Loucy (cell line): ENCODE results near the gene NFATC2IP.

ENCODE experiments used
- H2AFZ ChIP-seq: fragments of 200-600 bp; sonication (generic); 2 replicates; pipeline ENCODE4 v1.6.0; 2016; ENCODE audit warnings: antibody characterized with exemption, mild to moderate bottlenecking, low read length, moderate library complexity
- H3F3A ChIP-seq: fragments of 200-600 bp; 2 replicates; pipeline ENCODE4 v1.6.0; 2016; ENCODE audit warnings: antibody characterized with exemption, low read depth, mild to moderate bottlenecking
- H3K27me3 ChIP-seq: fragments of 200-600 bp; sonication (generic); 2 replicates; pipeline ENCODE4 v1.6.1; 2014; ENCODE audit warnings: low read length, mild to moderate bottlenecking; ENCODE audit not compliant: insufficient read depth, poor library complexity, severe bottlenecking
- H3K36me3 ChIP-seq: fragments of 200-600 bp; sonication (generic); 2 replicates; pipeline ENCODE4 v1.6.1; 2016; ENCODE audit warnings: low read length; ENCODE audit not compliant: insufficient read depth
- H3K4me1 ChIP-seq: fragments of 200-600 bp; sonication (generic); 2 replicates; pipeline ENCODE4 v1.5.1; 2014; ENCODE audit warnings: low read length, mild to moderate bottlenecking; ENCODE audit not compliant: insufficient read depth, poor library complexity, severe bottlenecking
- H3K4me2 ChIP-seq: fragments of 200-600 bp; sonication (generic); 2 replicates; pipeline ENCODE4 v1.6.0; 2014; ENCODE audit warnings: antibody characterized with exemption, low read length, low read depth, mild to moderate bottlenecking; ENCODE audit not compliant: poor library complexity, severe bottlenecking
- H3K4me3 ChIP-seq: fragments of 200-600 bp; sonication (generic); 2 replicates; pipeline ENCODE4 v1.5.1; 2014; ENCODE audit warnings: low read length, mild to moderate bottlenecking, mixed read lengths; ENCODE audit not compliant: poor library complexity, severe bottlenecking
- H3K79me2 ChIP-seq: fragments of 200-600 bp; sonication (generic); 2 replicates; pipeline ENCODE4 v1.6.1; 2014; ENCODE audit warnings: low read length; ENCODE audit not compliant: insufficient read depth
- H3K9ac ChIP-seq: fragments of 200-600 bp; sonication (generic); 2 replicates; pipeline ENCODE4 v1.6.0; 2014; ENCODE audit warnings: mild to moderate bottlenecking, low read depth, low read length, moderate library complexity; ENCODE audit not compliant: poor library complexity, severe bottlenecking
- H3K9me2 ChIP-seq: fragments of 200-600 bp; sonication (generic); replicated peaks from 2 replicates; pipeline ENCODE4 v1.6.1; 2016; ENCODE audit warnings: low read depth, low read length, mixed read lengths
- H3K9me3 ChIP-seq: fragments of 200-600 bp; sonication (generic); 2 replicates; pipeline ENCODE4 v1.6.1; 2014; ENCODE audit warnings: mild to moderate bottlenecking, antibody characterized with exemption, low read length, low read depth; ENCODE audit not compliant: insufficient read depth
- H4K20me1 ChIP-seq: fragments of 200-600 bp; sonication (generic); 2 replicates; pipeline ENCODE4 v1.6.0; 2014; ENCODE audit warnings: antibody characterized with exemption, low read length, mild to moderate bottlenecking; ENCODE audit not compliant: insufficient read depth, poor library complexity, severe bottlenecking
- EZH2phosphoT487 ChIP-seq: fragments of 200-600 bp; IDR thresholded peaks from 2 replicates; pipeline ENCODE4 v1.6.1; 2018; ENCODE audit warnings: antibody characterized with exemption, mild to moderate bottlenecking, moderate library complexity, borderline replicate concordance
- TF ChIP-seq, protein P1 (sequence below): fragments of 200-600 bp; sonication (generic); conservative IDR thresholded peaks from 2 replicates; pipeline ENCODE4 v1.5.1; 2014; ENCODE audit warnings: mild to moderate bottlenecking, antibody characterized with exemption, low read length

NFATC2IP gene

DNA sequence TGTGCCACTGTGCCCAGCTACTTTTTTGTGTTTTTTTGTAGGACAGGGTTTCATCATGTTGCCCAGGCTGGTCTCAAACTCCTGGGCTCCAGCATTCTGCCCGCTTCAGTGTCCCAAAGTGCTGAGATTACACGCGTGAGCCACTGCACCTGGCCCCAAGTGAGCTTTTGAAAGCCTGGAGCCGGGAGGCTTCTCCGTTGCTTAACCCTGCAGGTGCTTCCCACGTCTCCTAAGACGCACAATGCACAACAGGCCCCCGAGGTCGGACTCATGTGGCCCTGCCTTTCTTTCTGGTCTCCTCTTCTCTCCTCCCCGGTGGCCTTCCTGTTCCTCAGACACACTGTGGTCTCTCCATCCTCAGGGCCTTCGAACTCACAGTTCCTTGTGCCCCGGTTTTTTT, 38.2 kb upstream of the NFATC2IP start:
- no peak overlapping the region for H3K4me2 ChIP-seq
- H3K9me2 ChIP-seq: no peaks in the 10 kb centered on the region
- TF ChIP-seq, protein P1, sequence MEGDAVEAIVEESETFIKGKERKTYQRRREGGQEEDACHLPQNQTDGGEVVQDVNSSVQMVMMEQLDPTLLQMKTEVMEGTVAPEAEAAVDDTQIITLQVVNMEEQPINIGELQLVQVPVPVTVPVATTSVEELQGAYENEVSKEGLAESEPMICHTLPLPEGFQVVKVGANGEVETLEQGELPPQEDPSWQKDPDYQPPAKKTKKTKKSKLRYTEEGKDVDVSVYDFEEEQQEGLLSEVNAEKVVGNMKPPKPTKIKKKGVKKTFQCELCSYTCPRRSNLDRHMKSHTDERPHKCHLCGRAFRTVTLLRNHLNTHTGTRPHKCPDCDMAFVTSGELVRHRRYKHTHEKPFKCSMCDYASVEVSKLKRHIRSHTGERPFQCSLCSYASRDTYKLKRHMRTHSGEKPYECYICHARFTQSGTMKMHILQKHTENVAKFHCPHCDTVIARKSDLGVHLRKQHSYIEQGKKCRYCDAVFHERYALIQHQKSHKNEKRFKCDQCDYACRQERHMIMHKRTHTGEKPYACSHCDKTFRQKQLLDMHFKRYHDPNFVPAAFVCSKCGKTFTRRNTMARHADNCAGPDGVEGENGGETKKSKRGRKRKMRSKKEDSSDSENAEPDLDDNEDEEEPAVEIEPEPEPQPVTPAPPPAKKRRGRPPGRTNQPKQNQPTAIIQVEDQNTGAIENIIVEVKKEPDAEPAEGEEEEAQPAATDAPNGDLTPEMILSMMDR: no peak
- TF ChIP-seq EZH2phosphoT487: no peak
- H3K79me2 ChIP-seq: no peaks in the 10 kb centered on the region
- H3K9ac ChIP-seq: no peak overlapping the region
- no peaks in the 10 kb centered on the region for H4K20me1 ChIP-seq
- H2AFZ ChIP-seq: no peak overlapping the region
- peaks cover 5% of the 10 kb centered on the region; the same call in 1 of the 2 replicates for H3K36me3 ChIP-seq
- no peak overlapping the region for H3K4me3 ChIP-seq
- no peaks in the 10 kb centered on the region for H3K9me3 ChIP-seq
- no peaks in the 10 kb centered on the region for H3K4me1 ChIP-seq
- H3F3A ChIP-seq: no peaks in the 10 kb centered on the region
- no peaks in the 10 kb centered on the region for H3K27me3 ChIP-seq

DNA sequence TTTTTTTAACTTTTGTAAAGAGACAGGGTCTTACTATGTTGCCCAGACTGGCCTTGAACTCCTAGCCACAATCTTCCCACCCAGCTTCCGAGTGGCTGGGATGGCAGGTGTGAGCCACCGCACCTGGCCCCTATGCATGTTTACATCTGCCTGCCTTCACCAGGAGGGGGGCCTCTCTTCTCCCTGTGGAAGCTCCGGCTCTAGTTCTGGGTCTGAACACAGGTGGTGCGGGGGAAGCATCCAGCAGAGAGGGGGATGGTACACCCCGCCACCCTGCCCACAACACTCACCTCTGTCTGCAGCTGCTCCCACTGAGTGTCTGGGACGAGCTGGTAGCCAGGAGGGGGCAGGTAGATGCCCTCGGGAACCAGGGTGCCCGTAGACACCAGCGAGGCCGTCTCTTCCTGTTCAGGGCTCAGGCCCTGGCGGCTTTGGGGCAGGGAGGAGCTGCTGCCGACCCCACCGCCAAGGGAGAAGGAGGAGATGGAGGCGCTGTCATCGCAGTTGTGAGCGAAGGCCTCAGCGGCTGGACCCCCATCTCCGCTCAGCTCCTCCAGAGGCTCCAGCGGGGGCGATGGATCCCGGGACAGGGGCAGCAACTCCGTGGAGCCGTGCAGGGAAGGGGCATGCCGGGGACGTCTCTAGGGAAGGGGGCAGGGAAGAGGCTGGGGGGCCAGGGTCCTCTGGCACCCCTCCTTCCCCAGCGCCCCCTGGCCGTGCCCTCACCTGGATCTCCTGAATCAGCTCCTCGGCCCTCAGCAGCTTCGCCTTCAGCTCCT, 36.6 kb upstream of the NFATC2IP start:
- no peaks in the 10 kb centered on the region for H3K4me1 ChIP-seq

DNA sequence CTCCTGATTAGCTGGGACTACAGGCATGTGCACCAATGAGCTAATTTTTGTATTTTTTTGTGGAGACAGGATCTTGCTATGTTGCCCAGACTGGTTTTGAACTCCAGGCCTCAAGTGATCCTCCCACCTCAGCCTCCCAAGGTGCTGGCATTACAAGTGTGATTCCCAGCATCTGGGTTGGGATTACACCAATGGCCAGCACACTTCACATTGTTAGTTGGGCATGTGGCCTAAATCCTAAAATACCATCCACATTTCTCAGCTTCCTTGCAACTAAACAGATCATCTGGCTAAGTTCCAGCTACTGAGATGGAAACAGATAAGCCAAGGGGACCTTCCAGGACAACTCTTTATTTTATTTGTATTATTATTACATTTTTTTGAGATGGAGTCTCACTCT, 35.6 kb upstream of the NFATC2IP start:
- Histone ChIP-seq H2AFZ (no peak overlapping the region), H4K20me1 (no peaks in the 10 kb centered on the region), H3K36me3 (peaks cover 8% of the 10 kb centered on the region; the same call in 1 of the 2 replicates), H3K9me2 (no peaks in the 10 kb centered on the region), H3K9ac (no peak overlapping the region), H3K4me2 (no peak overlapping the region), H3K27me3 (no peaks in the 10 kb centered on the region), H3K4me1 (no peaks in the 10 kb centered on the region), H3K9me3 (no peaks in the 10 kb centered on the region), H3F3A (no peaks in the 10 kb centered on the region), H3K79me2 (no peaks in the 10 kb centered on the region), H3K4me3 (no peak overlapping the region)
- TF ChIP-seq, protein P1: no peak
- TF ChIP-seq EZH2phosphoT487: no peak

More for the DNA sequence above, 36.6 kb upstream of the NFATC2IP start:
- no peak overlapping the region for H3K9ac ChIP-seq
- H4K20me1 ChIP-seq: no peaks in the 10 kb centered on the region
- H2AFZ ChIP-seq: no peak overlapping the region
- TF ChIP-seq, protein P1: no peak
- TF ChIP-seq EZH2phosphoT487: no peak
- H3K36me3 ChIP-seq: peaks cover 4% of the 10 kb centered on the region; the same call in 1 of the 2 replicates
- H3K4me3 ChIP-seq: no peak overlapping the region
- H3F3A ChIP-seq: no peaks in the 10 kb centered on the region
- H3K79me2 ChIP-seq: no peaks in the 10 kb centered on the region
- no peak overlapping the region for H3K4me2 ChIP-seq
- H3K9me2 ChIP-seq: no peaks in the 10 kb centered on the region
- H3K9me3 ChIP-seq: no peaks in the 10 kb centered on the region
- no peaks in the 10 kb centered on the region for H3K27me3 ChIP-seq
